Naive thymus-derived CD4-positive, alpha-beta T cell (primary cell): ENCODE measurements around the gene RASSF8. TPM values are rescaled to one million over a fixed set of nuclear protein-coding genes. Genes with fewer than 3 reads are reported as not detected.

Experiments
- ATAC-seq: fragments of 150-1000 bp; cut with Tn5 transposase; 2 replicates; pipeline ENCODE4 v1.10.0; 2021; ENCODE audit warnings: mild to moderate bottlenecking, moderate library complexity
- CTCF ChIA-PET: fragments of 350-600 bp; sonication (Branson Sonifier 250); formaldehyde crosslinking; loops from one replicate; lab custom pipeline; 2021; ENCODE audit warnings: antibody characterized with exemption; lab: Charles Lee
- POLR2A ChIA-PET: fragments of 350-600 bp; sonication (Branson Sonifier 250); formaldehyde crosslinking; loops from one replicate; lab custom pipeline; 2021; ENCODE audit warnings: antibody characterized with exemption, inconsistent platforms; lab: Charles Lee
- DNase-seq, 9 donors: peaks; one replicate each; pipeline versions ENCODE4 v3.0.0 to v3.0.0-alpha.2; 2020 to 2022; ENCODE audit warnings: mixed read lengths in 1 of 9
- H3K27ac ChIP-seq: one replicate; pipeline ENCODE4 v1.7.0; 2013; ENCODE audit warnings: mild to moderate bottlenecking, low read depth, low read length, moderate library complexity
- H3K27me3 ChIP-seq, 2 donors: one replicate each; pipeline ENCODE4 v1.7.0; 2013; ENCODE audit warnings: low read length in 2 of 2, mild to moderate bottlenecking in 2 of 2, moderate library complexity in 2 of 2; ENCODE audit not compliant: control insufficient read depth in 2 of 2, insufficient read depth in 2 of 2
- H3K36me3 ChIP-seq, 3 experiments: 1 replicate in 2 of 3; 2 replicates in 1 of 3; pipeline ENCODE4 v1.7.0; 2013; ENCODE audit warnings: low read length in 3 of 3, mild to moderate bottlenecking in 3 of 3, moderate library complexity in 1 of 3; ENCODE audit not compliant: insufficient read depth in 3 of 3, control insufficient read depth in 2 of 3
- H3K4me1 ChIP-seq, 2 donors: one replicate each; pipeline ENCODE4 v1.7.0; 2013; ENCODE audit warnings: low read length in 2 of 2, mild to moderate bottlenecking in 2 of 2, moderate library complexity in 1 of 2; ENCODE audit not compliant: control insufficient read depth in 2 of 2, insufficient read depth in 2 of 2
- H3K4me3 ChIP-seq: 2 replicates; pipeline ENCODE4 v1.7.0; 2013; ENCODE audit warnings: mild to moderate bottlenecking, low read length
- H3K9me3 ChIP-seq, 3 experiments: 1 replicate in 2 of 3; 2 replicates in 1 of 3; pipeline ENCODE4 v1.7.0; 2013; ENCODE audit warnings: low read length in 3 of 3; ENCODE audit not compliant: control insufficient read depth in 2 of 3
- H3K27ac Mint-ChIP-seq, 9 donors: one replicate each; pipeline ENCODE4 v1.8.0; 2020 to 2022; ENCODE audit warnings: mixed read lengths in 9 of 9, mild to moderate bottlenecking in 8 of 9, moderate library complexity in 5 of 9, inconsistent platforms in 2 of 9
- H3K27me3 Mint-ChIP-seq, 5 donors: one replicate each; pipeline ENCODE4 v1.8.0; 2021 to 2022; ENCODE audit warnings: mixed read lengths in 5 of 5, mild to moderate bottlenecking in 1 of 5
- H3K36me3 Mint-ChIP-seq, 5 donors: one replicate each; pipeline ENCODE4 v1.8.0; 2020 to 2022; ENCODE audit warnings: mixed read lengths in 5 of 5, mild to moderate bottlenecking in 3 of 5, inconsistent platforms in 1 of 5
- H3K4me1 Mint-ChIP-seq, 7 donors: one replicate each; pipeline ENCODE4 v1.8.0; 2020 to 2022; ENCODE audit warnings: mixed read lengths in 7 of 7, mild to moderate bottlenecking in 3 of 7, inconsistent platforms in 1 of 7
- H3K4me3 Mint-ChIP-seq, 10 donors: one replicate each; pipeline ENCODE4 v1.8.0; 2020 to 2022; ENCODE audit warnings: mild to moderate bottlenecking in 10 of 10, mixed read lengths in 10 of 10, moderate library complexity in 6 of 10, inconsistent platforms in 2 of 10
- H3K9me3 Mint-ChIP-seq, 11 donors: one replicate each; pipeline ENCODE4 v1.8.0; 2020 to 2022; ENCODE audit warnings: mixed read lengths in 11 of 11, mild to moderate bottlenecking in 4 of 11, inconsistent platforms in 1 of 11, moderate library complexity in 1 of 11
- intact Hi-C, 2 donors: fragments of 100-400 bp; cut with micrococcal nuclease; formaldehyde crosslinking; loops; one replicate each; pipeline ENCODE4 v1.15.1; 2023
- polyA plus RNA-seq, 2 donors: library from polyadenylated mRNA; unstranded; fragments of 300-500 nt; fragmentation: Illumina TruSeq; gene quantifications; one replicate each; pipeline ENCODE4 v1.2.3, GENCODE V29; 2021
- total RNA-seq, 6 experiments: library from RNA in 5 of 6; stranded (reverse) in 5 of 6; gene quantifications; 1 replicate in 5 of 6; 2 replicates in 1 of 6; pipeline ENCODE4 v1.2.3 and lab custom pipeline; 2021 to 2026

The RASSF8 gene
- total and polyA plus RNA-seq, 7 experiments from 2014 or later: 0.03 to 0.64 (median 0.18) TPM; not detected in 3

- H3K27me3 ChIP-seq: no peaks in the 10 kb centered on the region
- Mint-ChIP-seq H3K36me3 (no peaks in the 10 kb centered on the region), H3K27me3 (peaks cover 5 to 37% (median 23%) of the 10 kb centered on the region in 5 donors), H3K27ac (no peak overlapping the region), H3K4me3 (no peak overlapping the region), H3K4me1 (no peaks in the 10 kb centered on the region), H3K9me3 (no peaks in the 10 kb centered on the region)
- no peaks in the 10 kb centered on the region for H3K36me3 ChIP-seq
- CTCF ChIA-PET: interaction anchor here (0.8 kb wide), 1 partner anchor 9 kb away, joined by 4 read pairs; no protein-coding TSS in a partner anchor
- no peaks in the 10 kb centered on the region for H3K9me3 ChIP-seq
- no peak overlapping the region for H3K27ac ChIP-seq
- H3K4me3 ChIP-seq: no peak overlapping the region
- intact Hi-C loops: no loop called here
- no peaks in the 10 kb centered on the region for H3K4me1 ChIP-seq
- POLR2A ChIA-PET: no interaction called here
- no peak for ATAC-seq
- DNase-seq: no peak
Observed at GRCh38 chr12:26100666-26101349, 142.3 kb downstream of the RASSF8 start.

- Mint-ChIP-seq H3K36me3 (no peaks in the 10 kb centered on the region), H3K27ac (no peak overlapping the region), H3K4me1 (no peaks in the 10 kb centered on the region), H3K9me3 (no peaks in the 10 kb centered on the region), H3K4me3 (no peak overlapping the region), H3K27me3 (peaks cover 10 to 40% (median 23%) of the 10 kb centered on the region in 5 donors)
- DNase-seq (no peak), ATAC-seq (no peak)
- intact Hi-C loops: no loop called here
- no peak overlapping the region for H3K27ac ChIP-seq
- H3K9me3 ChIP-seq: no peaks in the 10 kb centered on the region
- CTCF ChIA-PET: interaction anchor here (0.9 kb wide), 1 partner anchor 600 kb away, joined by 5 read pairs; no protein-coding TSS in a partner anchor
- POLR2A ChIA-PET: no interaction called here
- no peaks in the 10 kb centered on the region for H3K4me1 ChIP-seq
- H3K4me3 ChIP-seq: no peak overlapping the region
- H3K27me3 ChIP-seq: no peaks in the 10 kb centered on the region
- no peaks in the 10 kb centered on the region for H3K36me3 ChIP-seq
Observed at GRCh38 chr12:26101350-26101734, 142.9 kb downstream of the RASSF8 start.

- Mint-ChIP-seq H3K9me3 (no peaks in the 10 kb centered on the region), H3K4me3 (no peak overlapping the region), H3K36me3 (no peaks in the 10 kb centered on the region), H3K4me1 (no peaks in the 10 kb centered on the region), H3K27ac (no peak overlapping the region), H3K27me3 (peaks cover 10 to 42% (median 23%) of the 10 kb centered on the region in 5 donors)
- ATAC-seq (no peak), DNase-seq (no peak)
- Histone ChIP-seq H3K27ac (no peak overlapping the region), H3K4me1 (no peaks in the 10 kb centered on the region), H3K27me3 (no peaks in the 10 kb centered on the region), H3K9me3 (no peaks in the 10 kb centered on the region), H3K4me3 (no peak overlapping the region), H3K36me3 (no peaks in the 10 kb centered on the region)
- ChIA-PET CTCF (interaction anchor here (0.9 to 1.2 kb wide), 2 partner anchors 300 to 600 kb away, joined by 3 to 5 read pairs; no protein-coding TSS in a partner anchor), POLR2A (no interaction called here)
- intact Hi-C loops: no loop called here
Observed at GRCh38 chr12:26101763-26102162, 143.3 kb downstream of the RASSF8 start.

- Histone ChIP-seq H3K27me3 (no peaks in the 10 kb centered on the region), H3K4me3 (no peak overlapping the region), H3K27ac (no peak overlapping the region), H3K4me1 (no peaks in the 10 kb centered on the region), H3K9me3 (no peaks in the 10 kb centered on the region), H3K36me3 (no peaks in the 10 kb centered on the region)
- ATAC-seq (no peak), DNase-seq (no peak)
- H3K9me3 Mint-ChIP-seq: no peaks in the 10 kb centered on the region
- no peaks in the 10 kb centered on the region for H3K36me3 Mint-ChIP-seq
- intact Hi-C loops: no loop called here
- ChIA-PET CTCF (interaction anchor here (1.2 kb wide), 1 partner anchor 299 kb away, joined by 3 read pairs; no protein-coding TSS in a partner anchor), POLR2A (no interaction called here)
- peaks cover 10 to 41% (median 23%) of the 10 kb centered on the region in 5 donors for H3K27me3 Mint-ChIP-seq
- H3K4me3 Mint-ChIP-seq: no peak overlapping the region
- no peak overlapping the region for H3K27ac Mint-ChIP-seq
- no peaks in the 10 kb centered on the region for H3K4me1 Mint-ChIP-seq
Observed at GRCh38 chr12:26102953-26103352, 144.5 kb downstream of the RASSF8 start.

- H3K36me3 Mint-ChIP-seq: no peaks in the 10 kb centered on the region
- no peak overlapping the region for H3K4me3 Mint-ChIP-seq
- CTCF ChIA-PET: no interaction called here
- no peaks in the 10 kb centered on the region for H3K27me3 ChIP-seq
- H3K27me3 Mint-ChIP-seq: peaks cover 13 to 43% (median 22%) of the 10 kb centered on the region in 5 donors
- ATAC-seq (no peak), DNase-seq (no peak)
- intact Hi-C loops: no loop called here
- H3K4me1 ChIP-seq: no peaks in the 10 kb centered on the region
- POLR2A ChIA-PET: no interaction called here
- no peaks in the 10 kb centered on the region for H3K36me3 ChIP-seq
- H3K27ac ChIP-seq: no peak overlapping the region
- H3K9me3 ChIP-seq: no peaks in the 10 kb centered on the region
- no peak overlapping the region for H3K4me3 ChIP-seq
- H3K9me3 Mint-ChIP-seq: no peaks in the 10 kb centered on the region
- H3K27ac Mint-ChIP-seq: no peak overlapping the region
- H3K4me1 Mint-ChIP-seq: no peaks in the 10 kb centered on the region
Observed at GRCh38 chr12:26106347-26106746, 147.9 kb downstream of the RASSF8 start.

GRCh38 chr12:26108915-26109314 is 150.4 kb downstream of the RASSF8 start:
- Histone ChIP-seq H3K36me3 (no peaks in the 10 kb centered on the region), H3K27me3 (no peaks in the 10 kb centered on the region), H3K9me3 (no peaks in the 10 kb centered on the region), H3K27ac (no peak overlapping the region), H3K4me1 (peaks cover 0 to 5% of the 10 kb centered on the region in 2 donors), H3K4me3 (no peak overlapping the region)
- Mint-ChIP-seq H3K4me3 (no peak overlapping the region), H3K36me3 (peaks cover 0 to 2% (median 0%) of the 10 kb centered on the region in 5 donors), H3K27me3 (peaks cover 9 to 57% (median 28%) of the 10 kb centered on the region in 5 donors), H3K27ac (no peak overlapping the region), H3K4me1 (peaks cover 3 to 9% (median 5%) of the 10 kb centered on the region in 7 donors), H3K9me3 (no peaks in the 10 kb centered on the region)
- POLR2A ChIA-PET: no interaction called here
- DNase-seq: no peak
- ATAC-seq: no peak
- intact Hi-C loops: no loop called here
- CTCF ChIA-PET: no interaction called here
